NCI-H2196 (cell line): ENCODE results near the gene SMIM29.
"Not testable (repeated sequence)": the region's sequence is repeated elsewhere in the genome, so short reads cannot be mapped to it uniquely, and the experiment has no call there.

Experiments used
- DNase-seq: peaks from one replicate; lab custom pipeline; 2025; ENCODE audit not compliant: unreplicated experiment; lab: John Stamatoyannopoulos, UW

Gene SMIM29

DNA sequence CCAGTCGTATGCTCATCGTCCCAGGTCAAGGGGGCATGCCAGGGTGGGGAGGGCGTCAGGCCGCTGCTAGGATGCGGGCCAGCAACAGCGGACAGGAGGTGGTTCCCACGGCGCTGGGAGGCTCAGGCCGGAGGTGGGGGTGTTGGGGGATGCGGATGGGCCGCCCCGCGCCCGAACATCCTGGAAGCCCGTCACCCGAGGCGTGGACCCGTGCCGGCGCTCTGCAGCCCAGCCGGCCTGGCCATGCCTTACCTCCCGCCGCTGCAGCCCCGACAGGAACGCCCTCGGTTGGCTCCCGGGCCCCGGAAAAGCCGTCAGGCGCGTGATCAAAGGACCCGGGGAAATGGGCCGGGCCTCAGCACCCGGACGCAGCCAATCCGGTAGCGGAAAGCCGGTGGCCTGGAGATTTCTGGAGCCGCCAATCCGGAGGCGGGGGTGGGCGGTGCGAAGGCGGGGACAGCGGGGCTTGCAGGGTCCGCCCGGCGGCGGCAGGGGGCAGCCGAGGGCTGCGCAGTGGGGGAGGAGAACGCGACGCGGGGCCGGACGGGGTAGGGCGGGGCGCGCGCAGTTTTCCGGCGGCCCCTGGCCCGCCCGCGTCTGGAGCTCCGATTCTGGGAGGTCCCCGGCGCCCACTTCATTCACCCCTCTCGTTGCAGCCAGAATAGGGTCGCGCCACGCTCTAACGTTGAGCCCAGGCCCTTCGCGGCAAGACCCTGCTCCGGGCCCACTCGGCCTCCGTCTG lies at the start of gene SMIM29:
Gene SMIM29 (minus strand): TSS at position 280 of the 742 bp plus-strand sequence. CDS start 1,215 bp downstream, outside the sequence.
- peak; percentile 95 for DNase-seq

DNA sequence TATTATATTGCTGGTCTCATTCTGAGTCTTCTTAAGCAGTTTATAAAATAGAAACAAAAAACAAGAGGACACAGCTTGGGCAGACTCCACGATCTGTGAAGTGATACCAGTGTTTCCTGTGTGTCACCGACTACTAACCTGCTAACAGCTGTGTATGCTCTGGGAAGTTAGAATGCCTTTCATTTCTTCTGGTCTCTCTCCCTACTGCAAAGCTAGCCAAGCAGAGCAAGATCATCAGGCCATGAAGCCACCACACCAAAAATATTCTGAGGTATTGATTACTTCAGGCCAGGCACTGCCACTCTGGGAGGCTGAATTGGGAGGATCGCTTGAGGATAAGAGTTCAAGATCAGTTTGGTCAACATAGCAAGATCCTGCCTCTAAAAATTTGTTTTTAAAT lies 46.9 kb upstream of the SMIM29 start:
- DNase-seq = no peak

DNA sequence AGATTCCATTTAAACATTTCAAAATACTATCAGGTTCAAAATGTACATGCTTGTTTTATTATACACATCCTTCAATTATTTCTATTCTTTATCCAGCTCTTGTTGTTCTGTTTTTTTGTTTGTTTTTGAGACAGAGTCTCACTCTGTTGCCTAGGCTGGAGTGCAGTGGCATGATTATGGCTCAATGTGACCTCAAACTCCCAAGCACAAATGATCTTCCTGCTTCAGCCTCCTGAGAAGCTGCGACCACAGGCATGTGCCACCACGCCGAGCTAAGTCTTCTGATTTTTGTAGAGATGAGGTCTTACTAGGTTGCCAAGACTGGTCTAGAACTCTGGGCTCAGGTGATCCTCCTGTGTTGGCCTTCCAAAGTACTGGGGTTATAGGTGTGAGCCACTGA lies 44.1 kb upstream of the SMIM29 start:
- no peak for DNase-seq

DNA sequence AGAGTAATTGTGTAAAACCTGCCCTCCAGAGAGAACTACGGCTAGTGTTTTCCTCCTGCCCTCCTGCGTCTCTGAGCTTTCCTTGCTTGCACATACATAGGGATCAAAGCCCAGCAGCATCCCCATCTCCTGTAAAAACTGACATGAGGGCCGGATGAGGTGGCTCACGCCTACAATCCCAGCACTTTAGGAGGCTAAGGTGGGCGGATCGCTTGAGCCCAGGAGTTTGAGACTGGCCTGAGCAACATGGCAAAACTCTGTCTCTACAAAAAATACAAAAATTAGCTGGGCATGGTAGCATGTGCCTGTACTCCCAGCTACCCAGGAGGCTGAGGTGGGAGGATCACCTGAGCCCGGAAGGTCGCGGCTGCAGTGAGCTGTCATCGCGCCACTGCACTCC lies 40.3 kb upstream of the SMIM29 start:
- no peak for DNase-seq

DNA sequence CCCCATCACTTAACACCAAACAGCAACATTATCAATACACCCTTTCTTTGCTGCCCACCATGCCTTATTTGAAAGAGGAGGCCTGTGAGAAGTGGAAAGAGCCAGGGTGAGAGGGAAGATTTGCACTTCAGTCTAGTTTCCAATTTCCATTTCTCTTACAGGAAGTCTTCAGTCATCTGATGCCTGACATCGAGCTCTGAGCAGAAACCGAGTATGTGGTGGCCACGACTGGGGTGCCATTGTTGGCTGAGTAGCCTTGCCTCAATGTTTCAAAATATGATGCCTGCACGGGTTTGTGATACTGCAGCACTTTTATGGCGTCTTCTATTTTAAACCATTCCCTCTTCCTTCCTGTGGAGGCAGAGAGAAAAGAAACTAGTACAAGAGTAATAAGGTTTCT lies 39.8 kb upstream of the SMIM29 start:
- DNase-seq = no peak

DNA sequence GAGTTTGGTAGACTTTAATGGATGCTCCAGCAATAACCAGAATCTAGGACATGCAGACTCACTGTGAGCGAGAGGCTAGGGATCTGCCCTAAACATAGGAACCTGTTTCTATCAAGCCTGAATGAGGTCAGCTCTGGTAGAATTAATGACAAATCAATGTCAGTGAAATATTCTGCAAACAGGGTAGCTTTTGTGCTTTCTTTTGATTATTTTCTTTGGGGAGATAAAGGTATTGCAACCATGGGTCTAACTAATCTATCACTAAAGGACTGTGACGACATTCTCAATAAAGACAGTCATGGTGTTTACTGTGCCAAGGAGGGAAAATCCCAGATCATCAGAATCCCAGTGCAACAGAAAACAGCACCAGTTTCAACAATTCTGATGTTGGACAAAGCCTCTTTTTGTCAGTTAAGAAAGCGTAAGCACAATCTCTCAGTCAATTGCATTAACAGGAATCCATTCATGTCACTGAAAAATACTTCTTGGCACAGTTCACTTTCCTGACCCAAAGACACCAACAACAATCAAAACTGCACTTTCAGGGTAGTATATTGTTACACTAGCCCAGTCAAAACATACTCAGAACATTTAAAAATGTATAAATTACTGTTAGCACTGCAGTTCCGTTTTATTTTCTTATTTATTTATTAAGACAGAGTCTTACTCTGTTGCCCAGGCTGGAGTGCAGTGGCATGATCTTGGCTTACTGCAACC lies 36.8 kb upstream of the SMIM29 start:
- DNase-seq = no peak

DNA sequence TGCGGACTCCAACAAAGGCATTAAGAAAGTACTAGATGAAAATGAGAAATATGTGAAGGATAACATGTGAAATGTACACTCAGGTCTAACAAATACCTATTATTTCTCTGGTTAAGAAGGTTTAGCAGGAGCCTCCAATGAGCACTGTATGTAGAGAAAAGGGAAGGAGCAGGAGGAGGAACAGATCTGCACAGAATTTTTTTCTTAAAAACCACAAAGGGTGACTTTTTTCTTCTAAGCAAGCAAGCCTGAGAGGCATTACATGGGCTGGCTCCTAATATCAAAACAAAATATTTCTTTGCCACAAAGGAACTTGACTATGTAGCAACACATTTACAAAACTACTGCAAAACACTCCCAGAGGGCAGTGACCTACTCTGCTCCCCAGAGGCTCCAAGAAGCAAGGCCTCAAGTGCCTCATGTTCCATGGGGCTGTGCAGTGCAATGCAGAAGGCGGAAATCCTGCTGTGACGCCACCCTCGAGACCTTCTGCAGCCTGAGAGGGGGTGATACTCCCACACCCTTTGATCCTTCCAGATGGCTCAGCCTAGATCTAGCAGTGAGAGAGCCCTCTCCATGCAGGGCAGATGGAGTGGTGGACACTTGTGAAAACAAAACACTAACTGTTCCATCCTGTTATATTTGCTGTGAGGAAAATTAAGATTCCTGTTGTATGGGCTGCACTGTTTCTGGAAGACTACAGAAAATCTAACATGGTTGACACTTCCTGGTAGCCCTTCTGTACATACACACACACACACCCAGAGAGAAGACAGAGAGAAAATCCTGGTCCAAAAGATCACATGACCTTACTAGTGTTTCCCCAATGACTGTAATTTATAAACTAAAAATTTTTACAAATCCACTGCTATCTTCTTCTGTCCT lies 36.0 kb upstream of the SMIM29 start:
- no peak for DNase-seq

DNA sequence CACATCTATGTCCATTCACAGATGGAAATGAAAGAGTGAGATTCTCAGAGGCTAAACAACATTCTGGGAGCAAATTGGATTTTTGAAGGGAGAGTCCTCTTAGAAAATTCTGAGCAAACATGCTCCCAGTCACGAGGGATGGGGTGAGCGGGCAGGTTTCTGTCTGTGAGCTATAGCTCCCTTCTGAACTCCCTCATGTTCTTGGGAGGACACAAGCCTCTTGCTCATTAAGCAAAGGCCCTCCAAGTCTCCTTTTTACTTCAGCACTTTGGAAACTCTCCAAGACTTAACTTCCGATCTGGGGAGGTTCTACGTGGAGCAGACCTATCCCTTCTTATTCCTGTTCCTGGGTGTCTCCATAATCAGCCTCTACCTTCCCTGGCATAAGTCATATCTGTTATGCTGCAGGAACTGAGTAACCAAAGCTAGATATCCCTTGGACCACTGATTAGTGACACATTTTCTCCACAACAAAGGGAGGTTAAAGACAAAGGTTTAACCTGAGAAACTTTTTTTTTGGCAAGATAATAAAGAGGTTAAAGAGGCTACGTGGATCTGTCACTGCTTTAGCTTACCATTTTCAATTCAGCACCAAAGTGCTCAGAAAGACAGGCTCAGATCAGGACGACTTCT lies 33.0 kb upstream of the SMIM29 start:
- DNase-seq = no peak

DNA sequence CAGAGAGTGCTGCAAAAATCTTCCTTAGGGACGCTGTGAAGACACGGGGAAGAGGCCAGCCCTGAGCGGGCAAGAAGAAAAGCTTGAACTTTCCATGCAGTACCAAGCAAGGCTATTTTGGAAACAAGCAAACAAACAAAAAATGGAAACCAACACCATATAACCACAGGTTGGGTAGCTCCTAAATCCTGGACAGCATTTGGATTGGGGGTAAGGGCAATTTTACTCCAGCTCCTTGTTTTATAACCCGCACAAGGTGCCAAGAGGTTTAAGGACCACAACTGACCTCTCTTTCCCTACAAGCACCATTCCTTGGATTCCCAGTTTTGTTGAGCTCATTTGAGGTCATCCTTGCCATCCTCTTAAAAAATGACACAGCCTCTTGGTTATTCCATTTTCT lies 31.4 kb upstream of the SMIM29 start:
- no peak for DNase-seq

DNA sequence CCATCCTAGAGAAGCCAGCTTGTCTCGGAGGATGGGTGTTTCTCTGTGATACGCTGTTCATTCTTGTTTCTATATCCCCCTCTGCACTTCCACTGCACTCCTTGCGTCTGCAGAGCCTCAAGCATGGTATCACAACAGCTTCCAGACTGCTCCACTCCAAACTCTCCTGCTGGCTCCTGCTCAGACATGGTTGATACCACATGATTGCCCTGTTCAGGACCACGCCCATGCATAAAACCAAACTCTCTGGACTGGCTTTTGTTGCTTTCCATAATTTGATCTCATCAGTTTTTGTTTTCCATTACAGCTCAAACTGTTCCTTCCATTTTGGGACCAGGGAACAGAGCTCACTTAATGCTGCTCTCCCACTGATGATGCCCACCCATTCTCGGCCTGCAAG lies 30.0 kb upstream of the SMIM29 start:
- DNase-seq = no peak

DNA sequence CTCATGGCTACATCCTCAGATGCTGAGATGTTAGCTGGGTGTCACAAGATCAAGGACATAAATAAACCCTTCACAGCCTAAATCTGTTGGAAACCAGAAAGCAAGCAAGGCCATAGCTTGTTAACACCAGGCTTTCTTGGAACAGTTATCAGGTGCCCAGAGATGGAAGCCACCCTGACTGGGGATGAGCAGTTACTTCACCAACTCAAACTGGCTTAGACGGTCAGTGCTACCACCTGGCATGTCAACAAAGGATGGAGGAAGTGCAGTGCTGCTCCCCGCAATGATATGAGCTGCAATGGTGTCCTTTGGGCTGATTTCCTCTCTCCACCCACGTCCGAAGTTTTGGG lies 28.9 kb upstream of the SMIM29 start:
- DNase-seq = no peak

DNA sequence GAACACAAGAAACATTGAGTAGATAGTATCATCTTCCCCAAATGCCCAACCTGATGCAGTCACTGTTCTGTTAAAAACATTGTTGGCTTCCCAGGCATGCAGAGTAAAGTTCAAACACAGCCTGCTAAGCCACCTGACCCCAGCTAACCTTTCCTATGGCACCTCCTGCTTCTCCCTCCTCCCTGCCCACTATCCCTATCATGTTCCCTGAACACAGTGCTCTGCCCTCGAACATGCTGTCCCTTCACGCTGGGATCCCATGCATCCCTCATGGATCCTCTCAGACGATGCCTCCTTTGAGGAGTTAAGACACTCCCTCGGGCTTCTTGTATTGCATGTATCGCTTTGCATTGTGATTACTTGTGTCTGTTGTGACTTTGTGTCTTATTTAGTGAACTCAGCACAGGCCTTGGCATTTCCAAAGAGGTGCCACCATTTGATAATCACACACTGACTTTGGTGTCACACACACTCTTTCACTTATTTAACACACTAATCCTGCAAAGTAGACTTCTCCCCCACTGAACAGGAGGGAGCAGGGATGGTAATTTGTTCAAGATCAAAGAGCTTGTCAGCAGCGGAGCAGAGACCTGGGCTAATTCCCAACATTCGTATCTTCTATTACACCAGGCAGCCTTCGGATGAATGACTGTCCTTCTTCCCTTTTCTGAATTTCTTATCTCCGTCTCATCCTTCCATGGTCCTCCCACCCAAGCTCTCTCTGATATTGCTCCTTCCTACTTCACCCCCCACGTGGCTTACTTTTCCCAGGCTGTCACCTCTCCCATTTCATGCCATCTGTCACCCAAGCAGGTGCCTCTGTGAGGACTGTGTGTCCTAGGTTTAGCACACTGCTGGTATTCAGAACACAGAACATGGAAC lies 28.3 kb upstream of the SMIM29 start:
- no peak for DNase-seq

DNA sequence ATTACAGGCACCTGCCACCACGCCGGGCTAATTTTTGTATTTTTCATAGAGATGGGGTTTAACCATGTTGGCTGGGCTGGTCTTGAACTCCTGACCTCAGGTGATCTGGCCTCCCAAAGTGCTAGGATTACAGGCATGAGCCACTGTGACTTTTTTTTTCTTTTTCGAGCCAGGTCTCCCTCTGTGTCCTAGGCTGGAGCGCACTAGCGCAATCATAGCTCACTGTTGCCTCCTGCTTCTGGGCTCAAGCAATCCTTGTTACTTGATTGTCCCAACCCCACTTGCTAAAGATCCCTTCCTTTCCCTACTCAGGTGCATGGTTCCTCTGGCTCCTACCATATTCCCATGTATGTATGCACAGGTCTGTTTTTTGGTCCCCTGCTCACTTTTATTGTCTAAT lies 27.4 kb upstream of the SMIM29 start:
- DNase-seq = no peak

DNA sequence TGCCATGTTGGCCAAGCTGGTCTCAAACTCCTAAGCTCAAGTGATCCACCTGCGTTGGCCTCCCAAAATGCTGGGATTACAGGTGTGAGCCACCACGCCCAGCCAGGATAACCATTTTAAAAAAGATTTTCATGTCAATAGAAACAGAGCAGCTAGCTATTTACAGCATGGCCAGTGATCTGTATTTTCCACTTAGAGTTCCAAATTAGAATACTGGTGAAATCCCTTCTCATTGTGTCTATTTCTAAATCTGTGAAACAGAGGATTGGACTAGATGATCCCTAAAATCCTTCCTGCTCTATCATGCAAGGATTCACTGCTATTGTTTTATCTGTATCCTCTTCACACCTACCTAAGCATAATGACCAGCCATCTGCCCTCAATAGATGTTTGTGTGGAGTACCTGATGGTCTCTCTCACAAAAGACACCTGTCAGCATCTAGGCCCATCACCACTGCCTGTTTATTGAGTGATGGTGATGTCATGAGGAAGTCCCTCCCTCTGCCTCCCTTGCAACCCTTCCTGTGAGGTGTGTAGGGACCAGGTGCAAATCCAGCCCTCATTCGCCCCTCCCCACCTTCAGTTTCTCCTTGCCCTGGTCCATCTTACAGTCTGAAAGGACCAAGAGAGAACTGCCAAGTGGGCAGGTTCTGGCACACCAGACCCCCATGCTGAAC lies 26.5 kb upstream of the SMIM29 start:
- DNase-seq = no peak

DNA sequence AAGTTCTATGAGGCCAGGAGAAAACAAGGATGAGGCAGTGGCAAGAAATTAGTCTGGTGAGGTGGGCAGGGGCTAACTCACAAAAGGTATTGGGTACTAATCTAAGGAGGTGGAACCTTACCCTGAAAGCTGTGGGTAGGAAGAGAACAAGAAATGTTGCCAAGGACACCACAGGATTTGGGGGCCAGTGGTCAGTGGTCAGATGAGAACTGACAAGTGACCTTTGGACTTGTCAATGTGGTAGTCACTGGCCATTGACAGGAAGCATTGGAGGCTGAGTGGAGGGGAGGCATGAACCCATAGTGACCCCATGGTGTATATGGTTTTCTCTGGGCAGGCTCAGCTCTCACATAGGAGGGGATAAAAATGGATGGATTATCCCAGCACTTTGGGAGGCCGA lies 25.3 kb upstream of the SMIM29 start:
- DNase-seq = no peak

DNA sequence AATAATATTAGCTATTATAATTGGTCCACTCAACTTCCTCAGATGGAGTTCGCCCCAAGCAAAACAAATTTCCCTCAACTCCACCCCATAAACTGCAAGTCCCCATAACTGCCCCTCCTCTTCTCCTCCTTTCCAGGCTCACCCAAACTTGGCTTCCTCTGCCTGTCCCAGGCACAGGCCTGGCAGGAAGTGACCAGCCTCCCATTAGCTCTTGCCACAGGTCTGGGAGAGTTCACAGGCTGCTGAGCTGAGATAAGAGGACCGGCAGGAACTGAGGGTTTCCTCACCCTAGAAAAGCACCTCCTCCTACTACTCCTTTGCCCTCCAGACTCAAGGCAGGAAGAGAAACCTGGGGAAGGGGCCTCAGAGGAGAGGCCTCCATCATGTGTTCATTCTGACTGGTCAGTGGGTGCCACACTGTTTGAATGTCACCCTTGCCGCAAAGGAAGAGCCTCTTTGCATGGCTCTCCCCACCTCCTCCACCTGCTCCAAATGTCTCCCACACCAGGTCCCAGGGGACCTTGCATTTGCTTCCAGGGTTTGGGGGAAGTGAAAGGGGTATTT lies 24.5 kb upstream of the SMIM29 start:
- DNase-seq = no peak

DNA sequence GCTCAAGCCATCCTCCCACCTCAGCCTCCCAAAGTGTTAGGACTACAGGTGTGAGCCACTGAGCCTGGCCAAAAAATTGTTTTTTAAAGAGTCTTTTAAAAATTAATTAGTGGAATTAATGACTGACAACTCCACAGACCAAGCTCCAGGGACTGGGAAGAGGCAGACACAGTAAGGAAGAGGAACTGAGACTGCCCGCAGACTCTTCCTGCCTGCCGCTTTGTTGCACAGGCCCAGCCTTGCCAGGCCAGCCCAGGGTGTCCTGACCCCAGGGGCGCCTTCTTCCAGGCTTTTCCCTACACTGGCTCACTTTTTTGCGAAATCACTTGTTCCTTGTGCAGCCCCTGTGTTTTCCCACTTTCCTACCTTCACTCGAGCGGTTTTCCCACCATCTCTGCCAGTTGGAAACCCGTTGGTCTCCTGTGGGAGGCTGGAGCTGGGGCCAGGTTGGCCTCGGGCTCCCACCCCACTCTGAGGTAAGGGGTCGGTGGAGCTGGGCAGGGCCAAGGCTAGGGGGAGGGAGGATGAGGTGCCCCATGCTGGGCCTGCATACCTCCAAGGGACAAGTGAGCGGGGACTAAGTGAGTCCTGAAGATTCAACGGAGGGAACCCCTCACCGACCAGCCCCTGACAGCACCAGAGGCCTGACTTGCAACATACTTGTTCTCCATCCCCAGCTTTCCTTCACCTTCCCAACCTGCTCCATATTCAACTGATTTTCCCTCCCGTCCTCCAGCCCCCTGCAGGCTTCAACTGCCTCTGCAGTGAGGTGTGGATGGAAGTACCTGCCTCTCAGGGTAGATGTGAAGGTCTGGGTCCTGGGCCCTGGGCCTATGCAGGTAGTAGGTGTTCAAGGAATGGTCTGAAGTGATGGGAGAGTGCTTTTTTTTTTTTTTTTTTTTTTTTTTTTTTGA lies 23.5 kb upstream of the SMIM29 start:
- DNase-seq = no peak

DNA sequence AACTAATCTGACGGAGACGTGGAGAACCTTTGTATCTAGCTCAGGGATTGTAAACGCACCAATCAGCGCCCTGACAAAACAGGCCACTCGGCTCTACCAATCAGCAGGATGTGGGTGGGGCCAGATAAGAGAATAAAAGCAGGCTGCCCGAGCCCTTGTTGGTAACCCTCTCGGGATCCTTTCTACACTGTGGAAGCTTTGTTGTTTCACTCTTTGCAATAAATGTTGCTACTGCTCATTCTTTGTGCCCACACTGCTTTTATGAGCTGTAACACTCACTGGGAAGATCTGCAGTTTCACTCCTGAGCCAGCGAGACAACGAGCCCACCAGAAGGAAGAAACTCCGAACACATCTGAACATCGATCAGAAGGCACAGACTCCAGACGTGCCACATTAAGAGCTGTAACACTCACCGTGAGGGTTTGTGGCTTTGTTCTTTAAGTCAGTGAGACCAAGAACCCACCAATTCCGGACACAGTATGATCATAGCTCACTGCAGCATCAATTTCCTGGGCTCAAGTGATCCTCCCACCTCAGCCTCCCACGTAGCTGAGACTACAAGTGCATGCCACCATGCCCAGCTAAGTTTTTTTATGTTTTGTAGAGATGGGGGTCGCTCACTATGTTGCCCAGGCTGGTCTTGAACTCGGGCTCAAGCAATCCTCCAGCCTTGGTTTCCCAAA lies 21.0 kb upstream of the SMIM29 start:
- DNase-seq = not testable (repeated sequence)
